A549 (cell line): ENCODE results near the gene GRID1. TPM values are rescaled to one million over a fixed set of nuclear protein-coding genes. Genes with fewer than 3 reads are reported as not detected.

Source experiments
- ATAC-seq, 2 experiments: fragments of 200-7000 bp in 1 of 2; fragments of >200 bp in 1 of 2; cut with Nextera tagmentation in 1 of 2; cut with Tn5 transposase in 1 of 2; 3 replicates each; pipeline versions ENCODE4 v1.8.0 to v1.9.1; 2018 to 2020; ENCODE audit warnings: mild to moderate bottlenecking in 1 of 2, moderate library complexity in 1 of 2
- CTCF ChIA-PET: fragments of 300-600 bp; sonication (Branson Sonifier 250); formaldehyde crosslinking; extraction: SDS; loops from one replicate; lab custom pipeline; 2021; ENCODE audit warnings: antibody characterized with exemption, inconsistent platforms; lab: Yijun Ruan, JAX
- POLR2A ChIA-PET: fragments of 350-600 bp; formaldehyde crosslinking; extraction: SDS; loops from one replicate; lab custom pipeline; 2021; ENCODE audit warnings: antibody characterized with exemption, inconsistent platforms; lab: Yijun Ruan, JAX
- DNase-seq, 2 experiments: peaks; one replicate each; pipeline versions ENCODE4 v3.0.0 to v3.0.0-alpha.2; 2011 to 2016; ENCODE audit warnings: low read depth in 1 of 2, low spot score in 1 of 2
- FAIRE-seq: peaks from 2 replicates; lab custom pipeline; 2011; peaks lifted over from hg19 to GRCh38; lab: Jason Lieb, UNC
- H3K27ac ChIP-seq, 2 experiments: fragments of >200 bp; sonication (Bioruptor Twin); formaldehyde crosslinking; 3 replicates each; pipeline ENCODE4 v1.5.1; 2016 to 2017
- H3K4me1 ChIP-seq: fragments of >200 bp; sonication (Bioruptor Twin); formaldehyde crosslinking; 3 replicates; pipeline ENCODE4 v1.6.1; 2016
- H3K4me2 ChIP-seq: fragments of >200 bp; sonication (Bioruptor Twin); formaldehyde crosslinking; 3 replicates; pipeline ENCODE4 v1.6.1; 2016
- H3K4me3 ChIP-seq: fragments of >200 bp; sonication (Bioruptor Twin); formaldehyde crosslinking; 3 replicates; pipeline ENCODE4 v1.5.1; 2016
- H3K9me3 ChIP-seq: fragments of >200 bp; sonication (Bioruptor Twin); formaldehyde crosslinking; 3 replicates; pipeline ENCODE4 v1.6.1; 2016
- BCL3 ChIP-seq: fragments of >200 bp; sonication (Bioruptor Twin); formaldehyde crosslinking; IDR thresholded peaks from 3 replicates; pipeline ENCODE4 v1.6.1; 2016
- BHLHE40 ChIP-seq: IDR thresholded peaks from 2 replicates; pipeline ENCODE4 v1.6.1; 2012; ENCODE audit warnings: low read depth, low read length, inconsistent platforms
- CBX2 ChIP-seq: fragments of 200-600 bp; sonication (generic); IDR thresholded peaks from 2 replicates; pipeline ENCODE4 v1.6.1; 2016; ENCODE audit warnings: low read depth, mild to moderate bottlenecking, borderline replicate concordance
- CEBPB ChIP-seq, 2 experiments: fragments of >200 bp in 1 of 2; sonication (Bioruptor Twin) in 1 of 2; formaldehyde crosslinking in 1 of 2; IDR thresholded peaks; 2 replicates each; pipeline ENCODE4 v1.6.1; 2012 to 2016
- CHD2 ChIP-seq: fragments of 150-350 bp; IDR thresholded peaks from 2 replicates; pipeline ENCODE4 v1.6.1; 2014; ENCODE audit warnings: low read length; ENCODE audit not compliant: partially characterized antibody
- CHD4 ChIP-seq: fragments of 200-600 bp; sonication (generic); IDR thresholded peaks from 2 replicates; pipeline ENCODE4 v1.6.1; 2016; ENCODE audit warnings: antibody characterized with exemption, mild to moderate bottlenecking, borderline replicate concordance
- EHMT2 ChIP-seq: fragments of 200-600 bp; sonication (generic); IDR thresholded peaks from 2 replicates; pipeline ENCODE4 v1.6.1; 2016; ENCODE audit warnings: antibody characterized with exemption, low read depth, mild to moderate bottlenecking, moderate library complexity
- EP300 ChIP-seq, 2 experiments: fragments of >200 bp; sonication (Bioruptor Twin); formaldehyde crosslinking; IDR thresholded peaks; 2 replicates in 1 of 2; 3 replicates in 1 of 2; pipeline ENCODE4 v1.6.1; 2016 to 2017
- HDAC2 ChIP-seq: fragments of 200-600 bp; sonication (generic); IDR thresholded peaks from 2 replicates; pipeline ENCODE4 v1.6.1; 2016
- HES2 ChIP-seq: fragments of >200 bp; sonication (Bioruptor Twin); formaldehyde crosslinking; IDR thresholded peaks from 2 replicates; pipeline ENCODE4 v1.6.1; 2016
- HOXB13 ChIP-seq: fragments of 250-450 bp; sonication (Bioruptor Pico); IDR thresholded peaks from 2 replicates; pipeline ENCODE4 v1.5.0; 2020; ENCODE audit warnings: low read depth, mild to moderate bottlenecking, moderate library complexity
- JUNB ChIP-seq: fragments of >200 bp; sonication (Bioruptor Twin); formaldehyde crosslinking; IDR thresholded peaks from 2 replicates; pipeline ENCODE4 v1.6.1; 2016
- KDM5A ChIP-seq: fragments of 200-600 bp; sonication (generic); IDR thresholded peaks from 2 replicates; pipeline ENCODE4 v1.6.1; 2016; ENCODE audit warnings: antibody characterized with exemption, mild to moderate bottlenecking
- NFE2L2 ChIP-seq: fragments of 150-350 bp; conservative IDR thresholded peaks from 2 replicates; pipeline ENCODE4 v1.6.1; 2014; ENCODE audit warnings: low read length
- NPAS2 ChIP-seq: fragments of 250-450 bp; sonication (Bioruptor Pico); IDR thresholded peaks from 2 replicates; pipeline ENCODE4 v1.8.0; 2022; ENCODE audit warnings: mild to moderate bottlenecking, moderate library complexity, borderline replicate concordance
- POLR2AphosphoS2 ChIP-seq: conservative IDR thresholded peaks from 2 replicates; pipeline ENCODE4 v1.6.1; 2012; ENCODE audit warnings: low read length, improper control_type of control experiment, inconsistent platforms
- RAD21 ChIP-seq, 2 experiments: fragments of >200 bp in 1 of 2; sonication (Bioruptor Twin) in 1 of 2; formaldehyde crosslinking in 1 of 2; IDR thresholded peaks in 1 of 2; conservative IDR thresholded peaks in 1 of 2; 2 replicates in 1 of 2; 3 replicates in 1 of 2; pipeline ENCODE4 v1.6.1; 2012 to 2018; ENCODE audit warnings: inconsistent platforms in 1 of 2
- RCOR1 ChIP-seq: fragments of 150-350 bp; IDR thresholded peaks from 2 replicates; pipeline ENCODE4 v1.6.1; 2014; ENCODE audit warnings: antibody characterized with exemption, low read length, low read depth
- RFX5 ChIP-seq: fragments of 450-650 bp; IDR thresholded peaks from 2 replicates; pipeline ENCODE4 v1.7.1; 2014; ENCODE audit warnings: antibody characterized with exemption, mild to moderate bottlenecking, moderate library complexity
- SREBF2 ChIP-seq: fragments of 450-650 bp; IDR thresholded peaks from 2 replicates; pipeline ENCODE4 v1.6.1; 2014; ENCODE audit warnings: mild to moderate bottlenecking, moderate library complexity
- TFCP2L1 ChIP-seq: fragments of 250-450 bp; sonication (Bioruptor Pico); IDR thresholded peaks from 2 replicates; pipeline ENCODE4 v1.5.0; 2021; ENCODE audit warnings: mild to moderate bottlenecking
- TP53 ChIP-seq: fragments of 250-450 bp; sonication (Bioruptor Pico); IDR thresholded peaks from 2 replicates; pipeline ENCODE4 v1.5.0; 2021; ENCODE audit warnings: mild to moderate bottlenecking, moderate library complexity
- ZC3H11A ChIP-seq: fragments of 450-650 bp; IDR thresholded peaks from 2 replicates; pipeline ENCODE4 v1.6.1; 2014; ENCODE audit warnings: antibody characterized with exemption, mild to moderate bottlenecking
- ZFP36 ChIP-seq: fragments of 450-650 bp; IDR thresholded peaks from 2 replicates; pipeline ENCODE4 v1.6.1; 2014; ENCODE audit warnings: borderline replicate concordance; ENCODE audit not compliant: partially characterized antibody
- WGBS: methylation state at CpG from one replicate; pipeline ENCODE4 v1.1.6; 2017; ENCODE audit errors: missing lambda C conversion rate; 5-methylcytosine and 5-hydroxymethylcytosine counted together
- polyA plus RNA-seq, 4 experiments: library from polyadenylated mRNA; depleted of rRNA in 3 of 4; stranded (reverse); fragments of >200 nt; fragmentation: RNase III in 1 of 4; extraction: RNeasy Plus Mini Kit Qiagen cat#74134 plus additional on column Dnase treatment in 1 of 4; gene quantifications; 2 replicates in 3 of 4; 3 replicates in 1 of 4; pipeline ENCODE4 v1.2.3, GENCODE V29; 2011 to 2017
- TF ChIP-seq, protein P1 (sequence below): fragments of 150-350 bp; IDR thresholded peaks from 2 replicates; pipeline ENCODE4 v1.6.1; 2014; ENCODE audit warnings: low read depth, mild to moderate bottlenecking, low read length
- TF ChIP-seq, protein P2 (sequence below): fragments of >200 bp; sonication (Bioruptor Twin); formaldehyde crosslinking; IDR thresholded peaks from 3 replicates; pipeline ENCODE4 v1.5.1; 2016
- TF ChIP-seq, protein P3 (sequence below): IDR thresholded peaks from 2 replicates; pipeline ENCODE4 v1.6.1; 2012

Gene GRID1
- polyA plus RNA-seq, 2 of the 4 experiments (the other 2 are of a cell fraction), result 0.14 to 0.30 TPM

DNA sequence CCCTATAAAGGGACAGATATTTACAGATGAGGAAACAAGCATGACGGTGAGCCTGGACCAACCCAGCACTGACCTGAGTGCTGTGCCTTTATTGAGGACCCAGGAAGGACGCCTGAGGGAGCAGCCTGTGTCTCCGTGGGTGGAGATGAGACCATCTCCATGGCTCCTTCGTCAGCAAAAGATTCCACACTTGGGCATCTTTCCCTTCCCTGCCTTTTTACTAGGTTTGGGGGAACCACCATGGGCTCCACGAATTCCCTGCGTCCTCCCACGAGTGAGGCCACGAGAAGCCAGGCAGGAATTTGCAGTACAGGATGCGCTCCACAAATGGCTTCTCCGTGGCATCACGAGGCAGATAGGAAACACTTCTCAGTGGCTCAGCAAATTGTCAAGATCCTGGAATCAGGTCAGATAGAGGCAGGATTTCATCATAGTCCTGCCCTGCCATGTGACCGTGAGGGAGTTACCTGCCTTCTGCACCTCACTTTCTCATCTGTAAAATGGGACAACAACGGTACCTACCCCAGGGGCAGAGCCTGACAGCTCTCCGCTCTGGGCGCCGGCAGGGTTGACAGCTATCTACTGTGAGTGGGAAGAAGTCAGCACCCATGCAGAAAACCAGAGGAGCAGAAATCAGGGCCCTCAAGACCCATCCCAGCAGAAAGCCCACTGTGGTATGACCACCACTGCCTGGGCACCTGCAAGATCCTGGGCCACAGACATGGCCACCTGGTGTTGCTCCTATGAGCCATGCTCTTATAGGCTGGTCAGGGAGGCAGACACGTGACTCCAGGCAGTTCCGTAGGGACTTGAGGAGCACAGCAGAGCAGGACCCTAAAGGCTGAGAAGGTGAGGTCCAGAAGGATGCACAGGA is 80.1 kb downstream of the GRID1 start:
- no peak for ATAC-seq
- WGBS, result 40% methylated on average over 18 of the region's 18 CpGs

GRCh38 chr10:86285136-86285790 is 81.3 kb downstream of the GRID1 start:
- FAIRE-seq (no peak), DNase-seq (no peak), ATAC-seq (no peak)
- Histone ChIP-seq H3K4me2 (no peak overlapping the region), H3K9me3 (no peaks in the 10 kb centered on the region), H3K4me3 (no peak overlapping the region), H3K4me1 (no peaks in the 10 kb centered on the region), H3K27ac (no peak overlapping the region)
- ChIA-PET POLR2A (no interaction called here), CTCF (no interaction called here)
- 54% methylated on average over 9 of the region's 10 CpGs for WGBS
- TF ChIP-seq POLR2AphosphoS2, result no peak
- no peak for TF ChIP-seq KDM5A
- no peak for TF ChIP-seq RFX5
- TF ChIP-seq, protein P1, sequence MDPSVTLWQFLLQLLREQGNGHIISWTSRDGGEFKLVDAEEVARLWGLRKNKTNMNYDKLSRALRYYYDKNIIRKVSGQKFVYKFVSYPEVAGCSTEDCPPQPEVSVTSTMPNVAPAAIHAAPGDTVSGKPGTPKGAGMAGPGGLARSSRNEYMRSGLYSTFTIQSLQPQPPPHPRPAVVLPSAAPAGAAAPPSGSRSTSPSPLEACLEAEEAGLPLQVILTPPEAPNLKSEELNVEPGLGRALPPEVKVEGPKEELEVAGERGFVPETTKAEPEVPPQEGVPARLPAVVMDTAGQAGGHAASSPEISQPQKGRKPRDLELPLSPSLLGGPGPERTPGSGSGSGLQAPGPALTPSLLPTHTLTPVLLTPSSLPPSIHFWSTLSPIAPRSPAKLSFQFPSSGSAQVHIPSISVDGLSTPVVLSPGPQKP, result no peak
- TF ChIP-seq EP300 (IDR thresholded peaks at IDR 0.05), result no peak
- TF ChIP-seq RAD21 (conservative IDR thresholded peaks at IDR 0.05 in 1 of 2, IDR thresholded peaks at IDR 0.05 in 1 of 2), result no peak
- TF ChIP-seq SREBF2, result no peak
- no peak for TF ChIP-seq ZC3H11A
- TF ChIP-seq TP53 (CRISPR knock-in tag), result no peak
- no peak for TF ChIP-seq CHD2
- TF ChIP-seq CHD4, result no peak
- no peak for TF ChIP-seq BHLHE40
- TF ChIP-seq HDAC2, result no peak
- TF ChIP-seq CEBPB (IDR thresholded peaks at IDR 0.05), result no peak
- no peak for TF ChIP-seq JUNB
- no peak for TF ChIP-seq RCOR1

More for the DNA sequence above, 80.1 kb downstream of the GRID1 start:
- Histone ChIP-seq H3K4me3 (no peak overlapping the region), H3K27ac (no peak overlapping the region), H3K9me3 (no peaks in the 10 kb centered on the region)
- POLR2A ChIA-PET, result no interaction called here
- FAIRE-seq (no peak), DNase-seq (no peak)
- no peak for TF ChIP-seq HES2
- TF ChIP-seq BHLHE40, result no peak
- no peak for TF ChIP-seq EHMT2
- no peak for TF ChIP-seq CBX2
- no peak for TF ChIP-seq CEBPB (IDR thresholded peaks at IDR 0.05)
- TF ChIP-seq, protein P2, sequence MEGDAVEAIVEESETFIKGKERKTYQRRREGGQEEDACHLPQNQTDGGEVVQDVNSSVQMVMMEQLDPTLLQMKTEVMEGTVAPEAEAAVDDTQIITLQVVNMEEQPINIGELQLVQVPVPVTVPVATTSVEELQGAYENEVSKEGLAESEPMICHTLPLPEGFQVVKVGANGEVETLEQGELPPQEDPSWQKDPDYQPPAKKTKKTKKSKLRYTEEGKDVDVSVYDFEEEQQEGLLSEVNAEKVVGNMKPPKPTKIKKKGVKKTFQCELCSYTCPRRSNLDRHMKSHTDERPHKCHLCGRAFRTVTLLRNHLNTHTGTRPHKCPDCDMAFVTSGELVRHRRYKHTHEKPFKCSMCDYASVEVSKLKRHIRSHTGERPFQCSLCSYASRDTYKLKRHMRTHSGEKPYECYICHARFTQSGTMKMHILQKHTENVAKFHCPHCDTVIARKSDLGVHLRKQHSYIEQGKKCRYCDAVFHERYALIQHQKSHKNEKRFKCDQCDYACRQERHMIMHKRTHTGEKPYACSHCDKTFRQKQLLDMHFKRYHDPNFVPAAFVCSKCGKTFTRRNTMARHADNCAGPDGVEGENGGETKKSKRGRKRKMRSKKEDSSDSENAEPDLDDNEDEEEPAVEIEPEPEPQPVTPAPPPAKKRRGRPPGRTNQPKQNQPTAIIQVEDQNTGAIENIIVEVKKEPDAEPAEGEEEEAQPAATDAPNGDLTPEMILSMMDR, result no peak
- TF ChIP-seq NPAS2 (CRISPR knock-in tag), result no peak
- no peak for TF ChIP-seq HOXB13 (CRISPR knock-in tag)
- TF ChIP-seq, protein P3, sequence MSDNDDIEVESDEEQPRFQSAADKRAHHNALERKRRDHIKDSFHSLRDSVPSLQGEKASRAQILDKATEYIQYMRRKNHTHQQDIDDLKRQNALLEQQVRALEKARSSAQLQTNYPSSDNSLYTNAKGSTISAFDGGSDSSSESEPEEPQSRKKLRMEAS, result no peak
- no peak for TF ChIP-seq TFCP2L1 (CRISPR knock-in tag)
- TF ChIP-seq BCL3, result no peak
- TF ChIP-seq NFE2L2, result no peak
- no peak for TF ChIP-seq ZFP36
- no peak for TF ChIP-seq RCOR1
- TF ChIP-seq, all 56 proteins: peak for 0
- CTCF ChIA-PET, result no interaction called here
- Histone ChIP-seq H3K4me2 (no peak overlapping the region), H3K4me1 (no peaks in the 10 kb centered on the region)
